Fibroblast of skin of left biceps (primary cell): ENCODE data around the gene RAPGEF1.
A peak's percentile ranks its signal among the peaks of the same experiment; 100 is the strongest.
"Not testable (repeated sequence)": the region's sequence is repeated elsewhere in the genome, so short reads cannot be mapped to it uniquely, and the experiment has no call there.

Source experiments
- DNase-seq, 2 experiments: peaks; one replicate each; pipeline ENCODE4 v3.0.0-alpha.2; 2013; ENCODE audit warnings: low read depth in 2 of 2

RAPGEF1 gene

GRCh38 chr9:131739959-131740648 lies at the start of gene RAPGEF1:
Gene RAPGEF1 (minus strand): TSS chr9:131740076. CDS start chr9:131739830, 246 bp downstream.
- no peak for DNase-seq

- no peak for DNase-seq
These were observed 49.0 kb upstream of the RAPGEF1 start for GRCh38 chr9:131788851-131789250.

- no peak for DNase-seq
These were observed 48.0 kb upstream of the RAPGEF1 start for GRCh38 chr9:131787838-131788237.

- DNase-seq = no peak
These were observed 45.0 kb upstream of the RAPGEF1 start for GRCh38 chr9:131784748-131785501.

- DNase-seq = no peak
These were observed 41.2 kb upstream of the RAPGEF1 start for GRCh38 chr9:131781069-131781468.

- peak in 1 of 2 experiments; percentile 4 for DNase-seq
These were observed 36.6 kb upstream of the RAPGEF1 start for GRCh38 chr9:131776473-131776872.

- DNase-seq = no peak
These were observed 36.2 kb upstream of the RAPGEF1 start for GRCh38 chr9:131776036-131776435.

GRCh38 chr9:131774636-131775035 lies 34.8 kb upstream of the RAPGEF1 start:
- DNase-seq = no peak

GRCh38 chr9:131773911-131774379 lies 34.1 kb upstream of the RAPGEF1 start:
- DNase-seq = peak in 1 of 2 experiments; percentile 8

GRCh38 chr9:131772940-131773339 lies 33.1 kb upstream of the RAPGEF1 start:
- DNase-seq = no peak

- no peak for DNase-seq
These were observed 31.8 kb upstream of the RAPGEF1 start for GRCh38 chr9:131771646-131772045.

GRCh38 chr9:131769361-131769760 lies 29.5 kb upstream of the RAPGEF1 start:
- no peak for DNase-seq

- DNase-seq = no peak
These were observed 24.7 kb upstream of the RAPGEF1 start for GRCh38 chr9:131764568-131764967.

GRCh38 chr9:131762356-131762932 lies 22.6 kb upstream of the RAPGEF1 start:
- DNase-seq = peak in 1 of 2 experiments; percentile 4

GRCh38 chr9:131759017-131759647 lies 19.3 kb upstream of the RAPGEF1 start:
- no peak for DNase-seq

- DNase-seq = no peak
These were observed 17.7 kb upstream of the RAPGEF1 start for GRCh38 chr9:131757549-131757948.

- no peak for DNase-seq
These were observed 15.8 kb upstream of the RAPGEF1 start for GRCh38 chr9:131755541-131756198.

- DNase-seq = no peak
These were observed 15.0 kb upstream of the RAPGEF1 start for GRCh38 chr9:131754846-131755245.

- DNase-seq = not testable (repeated sequence)
These were observed 13.9 kb upstream of the RAPGEF1 start for GRCh38 chr9:131753751-131754150.

- no peak for DNase-seq
These were observed 12.5 kb upstream of the RAPGEF1 start for GRCh38 chr9:131752231-131752884.

GRCh38 chr9:131748411-131748955 lies 8.6 kb upstream of the RAPGEF1 start:
- no peak for DNase-seq
